IMR-90 (cell line): Measurements from ENCODE around the gene ODF2.

Experiments
- BHLHE40 ChIP-seq: fragments of 150-350 bp; IDR thresholded peaks from 2 replicates; pipeline ENCODE4 v1.6.1; 2016; ENCODE audit warnings: mild to moderate bottlenecking, low read depth, low read length
- CEBPB ChIP-seq: IDR thresholded peaks from 2 replicates; pipeline ENCODE4 v1.6.1; 2012; ENCODE audit warnings: low read depth, low read length, improper control_type of control experiment
- MAFK ChIP-seq: IDR thresholded peaks from 2 replicates; pipeline ENCODE4 v1.6.1; 2012; ENCODE audit warnings: low read depth, low read length, improper control_type of control experiment
- MXI1 ChIP-seq: IDR thresholded peaks from 2 replicates; pipeline ENCODE4 v1.6.1; 2012; ENCODE audit warnings: low read depth, mild to moderate bottlenecking, low read length, moderate library complexity, borderline replicate concordance
- NFE2L2 ChIP-seq: fragments of 150-350 bp; IDR thresholded peaks from 2 replicates; pipeline ENCODE4 v1.6.1; 2016; ENCODE audit warnings: low read depth, mild to moderate bottlenecking, low read length
- POLR2A ChIP-seq: IDR thresholded peaks from 2 replicates; pipeline ENCODE4 v1.6.1; 2012; ENCODE audit warnings: mild to moderate bottlenecking, low read depth, low read length
- RAD21 ChIP-seq: IDR thresholded peaks from 2 replicates; pipeline ENCODE4 v1.6.1; 2012; ENCODE audit warnings: low read length, improper control_type of control experiment
- RFX5 ChIP-seq: IDR thresholded peaks from 2 replicates; pipeline ENCODE4 v1.8.0; 2012; ENCODE audit warnings: low read depth, mild to moderate bottlenecking, low read length, moderate library complexity
- SMC3 ChIP-seq: fragments of 150-350 bp; IDR thresholded peaks from 2 replicates; pipeline ENCODE4 v1.6.1; 2016; ENCODE audit warnings: low read depth, mild to moderate bottlenecking, antibody characterized with exemption, low read length, moderate library complexity
- TF ChIP-seq, protein P1 (sequence below): conservative IDR thresholded peaks from 2 replicates; pipeline ENCODE4 v1.5.1; 2012; ENCODE audit warnings: mild to moderate bottlenecking, low read depth, low read length, improper control_type of control experiment
- TF ChIP-seq, protein P2 (sequence below): fragments of 150-350 bp; IDR thresholded peaks from 2 replicates; pipeline ENCODE4 v1.6.1; 2016; ENCODE audit warnings: low read depth, mild to moderate bottlenecking, low read length, moderate library complexity, borderline replicate concordance

DNA sequence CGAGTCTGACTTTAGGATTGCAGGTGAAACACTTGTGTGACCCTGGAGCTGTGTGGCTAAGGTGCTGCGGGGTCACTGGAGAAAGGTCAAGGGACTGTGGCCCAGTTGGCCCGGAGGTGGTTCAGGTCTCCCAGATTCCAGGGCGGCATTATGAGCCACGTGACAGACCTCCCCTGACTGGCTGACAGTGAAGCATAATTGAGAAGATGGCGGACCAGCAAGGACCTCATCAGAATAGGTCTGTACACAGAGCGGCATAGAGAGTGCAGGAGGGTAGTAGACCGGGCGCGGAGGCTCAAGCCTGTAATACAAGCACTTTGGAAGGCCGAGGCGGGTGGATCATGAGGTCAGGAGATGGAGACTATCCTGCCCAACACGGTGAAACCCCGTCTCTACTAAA, 815 bp upstream of the ODF2 start:
- TF ChIP-seq RAD21, result no peak
- TF ChIP-seq, protein P1, sequence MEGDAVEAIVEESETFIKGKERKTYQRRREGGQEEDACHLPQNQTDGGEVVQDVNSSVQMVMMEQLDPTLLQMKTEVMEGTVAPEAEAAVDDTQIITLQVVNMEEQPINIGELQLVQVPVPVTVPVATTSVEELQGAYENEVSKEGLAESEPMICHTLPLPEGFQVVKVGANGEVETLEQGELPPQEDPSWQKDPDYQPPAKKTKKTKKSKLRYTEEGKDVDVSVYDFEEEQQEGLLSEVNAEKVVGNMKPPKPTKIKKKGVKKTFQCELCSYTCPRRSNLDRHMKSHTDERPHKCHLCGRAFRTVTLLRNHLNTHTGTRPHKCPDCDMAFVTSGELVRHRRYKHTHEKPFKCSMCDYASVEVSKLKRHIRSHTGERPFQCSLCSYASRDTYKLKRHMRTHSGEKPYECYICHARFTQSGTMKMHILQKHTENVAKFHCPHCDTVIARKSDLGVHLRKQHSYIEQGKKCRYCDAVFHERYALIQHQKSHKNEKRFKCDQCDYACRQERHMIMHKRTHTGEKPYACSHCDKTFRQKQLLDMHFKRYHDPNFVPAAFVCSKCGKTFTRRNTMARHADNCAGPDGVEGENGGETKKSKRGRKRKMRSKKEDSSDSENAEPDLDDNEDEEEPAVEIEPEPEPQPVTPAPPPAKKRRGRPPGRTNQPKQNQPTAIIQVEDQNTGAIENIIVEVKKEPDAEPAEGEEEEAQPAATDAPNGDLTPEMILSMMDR, result no peak
- TF ChIP-seq CEBPB, result no peak
- no peak for TF ChIP-seq NFE2L2
- no peak for TF ChIP-seq POLR2A
- no peak for TF ChIP-seq SMC3
- no peak for TF ChIP-seq BHLHE40
- TF ChIP-seq MAFK, result no peak
- TF ChIP-seq, protein P2, sequence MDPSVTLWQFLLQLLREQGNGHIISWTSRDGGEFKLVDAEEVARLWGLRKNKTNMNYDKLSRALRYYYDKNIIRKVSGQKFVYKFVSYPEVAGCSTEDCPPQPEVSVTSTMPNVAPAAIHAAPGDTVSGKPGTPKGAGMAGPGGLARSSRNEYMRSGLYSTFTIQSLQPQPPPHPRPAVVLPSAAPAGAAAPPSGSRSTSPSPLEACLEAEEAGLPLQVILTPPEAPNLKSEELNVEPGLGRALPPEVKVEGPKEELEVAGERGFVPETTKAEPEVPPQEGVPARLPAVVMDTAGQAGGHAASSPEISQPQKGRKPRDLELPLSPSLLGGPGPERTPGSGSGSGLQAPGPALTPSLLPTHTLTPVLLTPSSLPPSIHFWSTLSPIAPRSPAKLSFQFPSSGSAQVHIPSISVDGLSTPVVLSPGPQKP, result no peak
- no peak for TF ChIP-seq RFX5
- TF ChIP-seq MXI1, result no peak
